PFSK-1 (cell line): ENCODE results near the gene RANBP10.

Experiments used
- FOXP2 ChIP-seq: optimal IDR thresholded peaks from 2 replicates; pipeline ENCODE3; 2011; ENCODE audit warnings: borderline replicate concordance, control low read depth, inconsistent platforms; ENCODE audit not compliant: insufficient read depth; ENCODE audit errors: extremely low read length, extremely low read depth
- POLR2AphosphoS5 ChIP-seq: IDR thresholded peaks from 2 replicates; pipeline ENCODE4 v1.6.1; 2012; ENCODE audit warnings: low read depth, mild to moderate bottlenecking, control low read depth, low read length, moderate library complexity
- REST ChIP-seq, 2 experiments: IDR thresholded peaks; 2 replicates each; pipeline versions ENCODE4 v1.6.1 to v1.8.0; 2011 to 2012; ENCODE audit warnings: low read depth in 2 of 2, low read length in 2 of 2, control low read depth in 1 of 2, inconsistent platforms in 1 of 2, mild to moderate bottlenecking in 1 of 2, moderate library complexity in 1 of 2; ENCODE audit not compliant: insufficient read depth in 1 of 2
- SIN3A ChIP-seq: IDR thresholded peaks from 2 replicates; pipeline ENCODE4 v1.6.1; 2012; ENCODE audit warnings: mild to moderate bottlenecking, low read length, moderate library complexity, borderline replicate concordance; ENCODE audit not compliant: insufficient read depth
- TAF1 ChIP-seq: IDR thresholded peaks from 2 replicates; pipeline ENCODE4 v1.6.1; 2012; ENCODE audit warnings: low read length, control low read depth, borderline replicate concordance; ENCODE audit not compliant: insufficient read depth

The RANBP10 gene

GRCh38 chr16:67729636-67730248 lies 76.6 kb downstream of the RANBP10 start:
- TF ChIP-seq SIN3A (no peak), FOXP2 (no peak), REST (IDR thresholded peaks at IDR 0.05; ENCODE audit: insufficient read depth in 1 of 2, low read depth in 2 of 2, low read length in 2 of 2) (no peak), TAF1 (no peak), POLR2AphosphoS5 (no peak)

GRCh38 chr16:67727521-67728485 lies 78.6 kb downstream of the RANBP10 start:
- TF ChIP-seq POLR2AphosphoS5 (no peak), REST (IDR thresholded peaks at IDR 0.05; ENCODE audit: insufficient read depth in 1 of 2, low read depth in 2 of 2, low read length in 2 of 2) (no peak), SIN3A (no peak), FOXP2 (no peak), TAF1 (no peak)

- TF ChIP-seq REST (IDR thresholded peaks at IDR 0.05; ENCODE audit: insufficient read depth in 1 of 2, low read depth in 2 of 2, low read length in 2 of 2): no peak
- no peak for TF ChIP-seq POLR2AphosphoS5
- no peak for TF ChIP-seq SIN3A
- no peak for TF ChIP-seq TAF1
- TF ChIP-seq FOXP2: no peak
These were observed 80.0 kb downstream of the RANBP10 start for GRCh38 chr16:67726106-67727034.

GRCh38 chr16:67723911-67724305 lies 82.5 kb downstream of the RANBP10 start:
- TF ChIP-seq POLR2AphosphoS5 (no peak), SIN3A (no peak)

- TF ChIP-seq TAF1 (no peak), SIN3A (no peak), REST (IDR thresholded peaks at IDR 0.05; ENCODE audit: insufficient read depth in 1 of 2, low read depth in 2 of 2, low read length in 2 of 2) (no peak), POLR2AphosphoS5 (no peak), FOXP2 (no peak)
These were observed 83.0 kb downstream of the RANBP10 start for GRCh38 chr16:67723151-67723910.
